H1 (cell line): ENCODE data around the gene LRP1-AS. TPM values are rescaled to one million over a fixed set of nuclear protein-coding genes. Genes with fewer than 3 reads are reported as not detected.

ENCODE experiments used
- CTCF ChIA-PET: fragments of 300-600 bp; sonication (Branson Sonifier 250); formaldehyde crosslinking; loops from one replicate; lab custom pipeline; 2021; ENCODE audit not compliant: partially characterized antibody; lab: Charles Lee
- POLR2A ChIA-PET: fragments of 300-600 bp; sonication (Branson Sonifier 250); formaldehyde crosslinking; loops from one replicate; lab custom pipeline; 2021; ENCODE audit warnings: inconsistent platforms; ENCODE audit not compliant: partially characterized antibody; lab: Charles Lee
- DNase-seq, 2 experiments: peaks; one replicate each; pipeline versions ENCODE4 v3.0.0 to v3.0.0-alpha.2; 2010 to 2022; ENCODE audit warnings: low spot score in 2 of 2, low read depth in 1 of 2, mixed read lengths in 1 of 2
- FAIRE-seq: peaks from 2 replicates; lab custom pipeline; 2011; peaks lifted over from hg19 to GRCh38; lab: Jason Lieb, UNC
- H2AFZ ChIP-seq: 2 replicates; pipeline ENCODE4 v1.8.1; 2012; ENCODE audit warnings: low read length, inconsistent platforms
- H2AK5ac ChIP-seq: 2 replicates; pipeline ENCODE4 v1.6.1; 2013; ENCODE audit warnings: low read depth, low read length
- H2BK120ac ChIP-seq: replicated peaks from 2 replicates; pipeline ENCODE3; 2013; ENCODE audit warnings: low read depth, low read length, inconsistent platforms
- H2BK12ac ChIP-seq: 2 replicates; pipeline ENCODE4 v1.6.1; 2013; ENCODE audit warnings: low read depth, low read length
- H2BK15ac ChIP-seq: 2 replicates; pipeline ENCODE4 v1.6.1; 2013; ENCODE audit warnings: low read length
- H2BK20ac ChIP-seq: 2 replicates; pipeline ENCODE4 v1.6.1; 2013; ENCODE audit warnings: low read length
- H2BK5ac ChIP-seq: 2 replicates; pipeline ENCODE4 v1.6.1; 2013; ENCODE audit warnings: low read depth, low read length
- H3K14ac ChIP-seq: 2 replicates; pipeline ENCODE4 v1.6.1; 2013; ENCODE audit warnings: inconsistent platforms; ENCODE audit not compliant: insufficient read length
- H3K18ac ChIP-seq: 2 replicates; pipeline ENCODE4 v1.6.1; 2013; ENCODE audit warnings: low read length; ENCODE audit errors: extremely low read depth
- H3K23ac ChIP-seq: 2 replicates; pipeline ENCODE4 v1.6.1; 2013; ENCODE audit warnings: inconsistent platforms; ENCODE audit not compliant: insufficient read length
- H3K23me2 ChIP-seq: 2 replicates; pipeline ENCODE4 v1.6.1; 2013; ENCODE audit warnings: low read depth, low read length
- H3K27ac ChIP-seq: 2 replicates; pipeline ENCODE4 v1.6.1; 2011; ENCODE audit warnings: low read depth, low read length, inconsistent platforms
- H3K27me3 ChIP-seq, 4 experiments: replicated peaks in 1 of 4; 1 replicate in 1 of 4; 2 replicates in 3 of 4; pipeline versions ENCODE4 v1.6.1 to v1.8.1; 2011 to 2013; ENCODE audit warnings: low read length in 3 of 4, mild to moderate bottlenecking in 3 of 4, inconsistent platforms in 2 of 4, mixed read lengths in 2 of 4, moderate library complexity in 1 of 4; ENCODE audit not compliant: control insufficient read depth in 3 of 4, insufficient read depth in 3 of 4; ENCODE audit errors: extremely low read depth in 1 of 4
- H3K36me3 ChIP-seq, 4 experiments: 2 replicates each; pipeline versions ENCODE4 v1.6.1 to v1.8.1; 2011 to 2013; ENCODE audit warnings: mild to moderate bottlenecking in 4 of 4, low read length in 3 of 4, moderate library complexity in 2 of 4, control low read depth in 1 of 4, inconsistent platforms in 1 of 4; ENCODE audit not compliant: insufficient read depth in 4 of 4, control insufficient read depth in 2 of 4
- H3K4ac ChIP-seq: replicated peaks from 2 replicates; pipeline ENCODE3; 2013; ENCODE audit warnings: low read length, low read depth, mixed read lengths, inconsistent platforms; ENCODE audit not compliant: insufficient read length
- H3K4me1 ChIP-seq, 4 experiments: replicated peaks in 1 of 4; 1 replicate in 1 of 4; 2 replicates in 3 of 4; pipeline versions ENCODE4 v1.6.1 to v1.8.1; 2011 to 2013; ENCODE audit warnings: low read length in 3 of 4, inconsistent platforms in 2 of 4, mixed read lengths in 1 of 4; ENCODE audit not compliant: insufficient read depth in 4 of 4, control insufficient read depth in 3 of 4
- H3K4me2 ChIP-seq, 2 experiments: 2 replicates each; pipeline versions ENCODE4 v1.6.1 to v1.8.1; 2011 to 2013; ENCODE audit warnings: low read depth in 2 of 2, low read length in 2 of 2, control low read depth in 1 of 2, inconsistent platforms in 1 of 2, mild to moderate bottlenecking in 1 of 2; ENCODE audit not compliant: insufficient read depth in 1 of 2
- H3K4me3 ChIP-seq, 4 experiments: fragments of 200-600, 300-600 bp in 1 of 4; sonication (generic), shearing (Covaris generic), sonication (Bioruptor Twin) in 1 of 4; 2 replicates each; pipeline versions ENCODE4 v1.5.1 to v1.8.1; 2011 to 2016; ENCODE audit warnings: low read length in 4 of 4, low read depth in 3 of 4, control low read depth in 2 of 4, inconsistent platforms in 2 of 4, mild to moderate bottlenecking in 2 of 4, mixed read lengths in 1 of 4, moderate library complexity in 1 of 4; ENCODE audit not compliant: insufficient read depth in 2 of 4; ENCODE audit errors: extremely low read depth in 1 of 4
- H3K56ac ChIP-seq: replicated peaks from 2 replicates; pipeline ENCODE3; 2013; ENCODE audit warnings: low read depth, mild to moderate bottlenecking, mixed read lengths, low read length, inconsistent platforms; ENCODE audit not compliant: insufficient read length
- H3K79me1 ChIP-seq: 2 replicates; pipeline ENCODE4 v1.6.1; 2013; ENCODE audit warnings: low read depth, low read length, control low read depth
- H3K79me2 ChIP-seq, 2 experiments: 2 replicates each; pipeline versions ENCODE4 v1.6.1 to v1.8.1; 2012 to 2013; ENCODE audit warnings: low read length in 2 of 2, mild to moderate bottlenecking in 2 of 2, inconsistent platforms in 1 of 2; ENCODE audit not compliant: insufficient read depth in 2 of 2, control insufficient read depth in 1 of 2
- H3K9ac ChIP-seq, 4 experiments: replicated peaks in 1 of 4; 1 replicate in 1 of 4; 2 replicates in 3 of 4; pipeline versions ENCODE4 v1.6.1 to v1.8.1; 2011 to 2013; ENCODE audit warnings: low read depth in 3 of 4, low read length in 3 of 4, control low read depth in 2 of 4, mild to moderate bottlenecking in 2 of 4, moderate library complexity in 2 of 4, inconsistent platforms in 1 of 4; ENCODE audit errors: extremely low read depth in 1 of 4
- H3K9me3 ChIP-seq, 2 experiments: 2 replicates each; pipeline versions ENCODE4 v1.6.1 to v1.8.1; 2012 to 2013; ENCODE audit warnings: mild to moderate bottlenecking in 2 of 2, moderate library complexity in 2 of 2, control low read depth in 1 of 2, inconsistent platforms in 1 of 2, low read depth in 1 of 2, low read length in 1 of 2, mixed read lengths in 1 of 2; ENCODE audit not compliant: insufficient read depth in 2 of 2
- H4K20me1 ChIP-seq, 2 experiments: replicated peaks in 1 of 2; 2 replicates each; pipeline versions ENCODE3 to v1.8.1; 2011 to 2013; ENCODE audit warnings: inconsistent platforms in 2 of 2, low read length in 2 of 2, mild to moderate bottlenecking in 1 of 2; ENCODE audit not compliant: insufficient read depth in 2 of 2, control insufficient read depth in 1 of 2
- H4K5ac ChIP-seq: 2 replicates; pipeline ENCODE4 v1.6.1; 2013; ENCODE audit warnings: low read length, low read depth, mixed read lengths, inconsistent platforms; ENCODE audit not compliant: insufficient read length
- H4K8ac ChIP-seq: 2 replicates; pipeline ENCODE4 v1.8.0; 2013; ENCODE audit warnings: mild to moderate bottlenecking, moderate library complexity, low read length, inconsistent platforms; ENCODE audit not compliant: insufficient read depth; ENCODE audit errors: extremely low read depth
- H4K91ac ChIP-seq: replicated peaks from 2 replicates; pipeline ENCODE3; 2013; ENCODE audit warnings: low read length, mixed read lengths, inconsistent platforms; ENCODE audit not compliant: insufficient read length
- ATF3 ChIP-seq: IDR thresholded peaks from 2 replicates; pipeline ENCODE4 v1.6.1; 2011; ENCODE audit warnings: low read depth, mild to moderate bottlenecking, low read length; ENCODE audit not compliant: insufficient read depth
- CEBPB ChIP-seq: IDR thresholded peaks from 2 replicates; pipeline ENCODE4 v1.6.1; 2012; ENCODE audit warnings: low read depth, low read length
- CHD2 ChIP-seq: IDR thresholded peaks from 2 replicates; pipeline ENCODE4 v1.6.1; 2012; ENCODE audit warnings: low read length, improper control_type of control experiment
- EP300 ChIP-seq, 2 experiments: IDR thresholded peaks; 1 replicate in 1 of 2; 2 replicates in 1 of 2; pipeline ENCODE4 v1.6.1; 2011 to 2012; ENCODE audit warnings: low read depth in 2 of 2, low read length in 2 of 2, mild to moderate bottlenecking in 2 of 2, borderline replicate concordance in 1 of 2, inconsistent platforms in 1 of 2, moderate library complexity in 1 of 2
- HDAC2 ChIP-seq, 2 experiments: fragments of 300-600 bp in 1 of 2; sonication (generic) in 1 of 2; IDR thresholded peaks; 2 replicates each; pipeline ENCODE4 v1.6.1; 2011 to 2012; ENCODE audit warnings: low read depth in 2 of 2, low read length in 2 of 2, mild to moderate bottlenecking in 2 of 2, moderate library complexity in 2 of 2, borderline replicate concordance in 1 of 2, inconsistent platforms in 1 of 2
- JUN ChIP-seq: IDR thresholded peaks from 2 replicates; pipeline ENCODE4 v1.6.1; 2011; ENCODE audit warnings: low read depth, mild to moderate bottlenecking, improper control_type of control experiment, low read length
- PHF8 ChIP-seq: fragments of 200-600 bp; sonication (generic); conservative IDR thresholded peaks from 2 replicates; pipeline ENCODE4 v1.7.1; 2012; ENCODE audit warnings: low read depth, mild to moderate bottlenecking, inconsistent platforms, low read length, moderate library complexity
- RBBP5 ChIP-seq: IDR thresholded peaks from 2 replicates; pipeline ENCODE4 v1.7.1; 2012; ENCODE audit warnings: low read depth, mild to moderate bottlenecking, inconsistent platforms, low read length, moderate library complexity, borderline replicate concordance
- RFX5 ChIP-seq: IDR thresholded peaks from 2 replicates; pipeline ENCODE4 v1.6.1; 2011; ENCODE audit warnings: low read depth, low read length, improper control_type of control experiment, borderline replicate concordance
- RXRA ChIP-seq: IDR thresholded peaks from 2 replicates; pipeline ENCODE4 v1.6.1; 2011; ENCODE audit warnings: low read depth, mild to moderate bottlenecking, low read length, moderate library complexity; ENCODE audit not compliant: insufficient read depth
- SUZ12 ChIP-seq: fragments of 200-600 bp; sonication (generic); IDR thresholded peaks from 2 replicates; pipeline ENCODE4 v1.6.1; 2012; ENCODE audit warnings: mild to moderate bottlenecking, inconsistent platforms, low read length, moderate library complexity, mixed read lengths
- WGBS, 2 experiments: shearing (Covaris generic) in 1 of 2; methylation state at CpG; one replicate each; pipeline versions ENCODE4 v1.1.6 to v1.1.7; 2013 to 2015; ENCODE audit warnings: low lambda C conversion rate in 2 of 2, mixed read lengths in 2 of 2, inconsistent platforms in 1 of 2, low coverage in 1 of 2, missing lambda C conversion rate in 1 of 2; ENCODE audit not compliant: insufficient replicate concordance in 2 of 2, insufficient coverage in 1 of 2, insufficient read length in 1 of 2; ENCODE audit errors: extremely low coverage in 1 of 2, missing lambda C conversion rate in 1 of 2; 5-methylcytosine and 5-hydroxymethylcytosine counted together
- polyA plus RNA-seq, 7 experiments: library from polyadenylated mRNA; depleted of rRNA in 3 of 7; stranded (reverse) in 5 of 7; unstranded in 2 of 7; fragments of >200 nt in 5 of 7; fragments of 200-250 nt in 2 of 7; gene quantifications; 1 replicate in 5 of 7; 2 replicates in 1 of 7; 4 replicates in 1 of 7; pipeline versions ENCODE4 v1.2.1 to v1.2.3, GENCODE V29; 2011 to 2013; ENCODE audit warnings: missing spikeins in 2 of 7, mixed read lengths in 2 of 7
- total RNA-seq: library from RNA; stranded (reverse); fragmentation: NEBNext Ultra II Directional; extraction: Animal tissue kit (Norgen Biotek cat#: 25700); gene quantifications from 2 replicates; pipeline ENCODE4 v1.2.1, GENCODE V29; 2021

The LRP1-AS gene
- total and polyA plus RNA-seq, 2 of the 8 experiments (the other 6 are each of a cell fraction or from before 2014, with no cell fraction given), result not detected

GRCh38 chr12:57101892-57102695, 45.3 kb downstream of the LRP1-AS start:
- Histone ChIP-seq H3K79me2 (no peaks in the 10 kb centered on the region), H4K8ac (no peak overlapping the region), H3K36me3 (peaks cover 0 to 9% (median 4%) of the 10 kb centered on the region in 4 experiments; a peak in 2 of 8 replicates), H4K20me1 (no peaks in the 10 kb centered on the region), H2BK12ac (no peak overlapping the region), H2BK120ac (no peak overlapping the region), H3K14ac (no peak overlapping the region), H3K79me1 (no peaks in the 10 kb centered on the region), H4K91ac (no peak overlapping the region), H3K4ac (no peak overlapping the region), H3K4me1 (no peaks in the 10 kb centered on the region), H2BK20ac (no peak overlapping the region), H3K27me3 (no peaks in the 10 kb centered on the region), H4K5ac (no peak overlapping the region), H3K4me2 (no peak overlapping the region), H2BK15ac (no peak overlapping the region), H3K56ac (no peak overlapping the region), H3K4me3 (no peak overlapping the region), H3K27ac (peak overlapping the region; percentile 19; the same call in 1 of the 2 replicates), H3K9me3 (no peaks in the 10 kb centered on the region), H3K18ac (no peak overlapping the region), H3K23me2 (no peaks in the 10 kb centered on the region), H3K9ac (no peak overlapping the region), H2AFZ (no peak overlapping the region), H2BK5ac (no peak overlapping the region), H2AK5ac (no peak overlapping the region), H3K23ac (no peak overlapping the region)
- ChIA-PET POLR2A (interaction anchor here (13.0 to 16.5 kb wide), 2 partner anchors 6 to 8 kb away, joined by 352 read pairs; partner anchors contain the start of genes NAB2 and STAT6), CTCF (interaction anchor here (0.6 to 15.7 kb wide), 9 partner anchors 9 to 407 kb away, joined by 3 to 325 read pairs (median 4); partner anchors contain the start of genes NAB2 and STAT6)
- WGBS, 2 experiments, result 92% methylated on average over 13 of the region's 15 CpGs; no CpG with 5 or more reads in 1 of the 2 experiments
- no peak for TF ChIP-seq RBBP5
- no peak for TF ChIP-seq RXRA
- no peak for TF ChIP-seq PHF8
- TF ChIP-seq CEBPB, result no peak
- no peak for TF ChIP-seq CHD2
- TF ChIP-seq ATF3, result no peak
- TF ChIP-seq HDAC2 (IDR thresholded peaks at IDR 0.05; ENCODE audit: borderline replicate concordance in 1 of 2, low read depth in 2 of 2, low read length in 2 of 2), result no peak
- no peak for TF ChIP-seq RFX5
- no peak for TF ChIP-seq SUZ12
- no peak for TF ChIP-seq JUN
- TF ChIP-seq EP300 (IDR thresholded peaks at IDR 0.05; ENCODE audit: borderline replicate concordance in 1 of 2, low read depth in 2 of 2, low read length in 2 of 2), result no peak
- FAIRE-seq (no peak), DNase-seq (no peak)
